Endothelial cell of hepatic sinusoid (primary cell): Measurements from ENCODE around the gene CHMP6.

Experiments
- in situ Hi-C: cut with HindIII; loops from 2 replicates; pipeline ENCODE4 v1.10.0; 2017; ENCODE audit warnings: low sequenced_read_pairs

CHMP6 gene

DNA sequence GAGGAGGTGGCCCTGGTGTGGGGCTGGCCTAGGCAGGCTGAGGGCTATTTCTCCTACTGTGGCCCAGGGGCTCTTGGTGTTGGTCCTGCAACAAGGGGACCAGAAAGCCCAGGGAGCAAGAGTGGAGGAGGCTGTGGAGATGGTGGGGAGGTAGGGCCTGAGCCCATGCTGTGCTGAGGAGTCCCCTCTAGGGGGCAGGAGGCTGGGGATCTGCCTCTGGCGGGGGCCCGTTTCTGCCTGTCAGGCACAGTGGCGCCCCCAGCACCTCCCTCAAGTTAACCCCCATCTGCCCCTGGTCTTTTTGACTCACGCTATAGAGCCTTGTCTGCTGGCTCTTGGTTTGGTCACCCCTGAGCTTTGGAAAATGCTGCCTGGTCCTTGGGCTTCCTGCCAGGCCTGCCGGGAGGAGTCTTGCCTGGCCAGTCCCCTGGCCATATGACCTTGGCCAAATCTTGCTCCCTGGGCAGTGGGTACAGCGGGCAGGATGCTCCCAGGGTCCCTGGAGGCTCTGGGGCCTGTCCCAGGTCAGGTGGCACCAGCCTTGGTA lies 49.2 kb downstream of the CHMP6 start:
- in situ Hi-C loops, result no loop called here

DNA sequence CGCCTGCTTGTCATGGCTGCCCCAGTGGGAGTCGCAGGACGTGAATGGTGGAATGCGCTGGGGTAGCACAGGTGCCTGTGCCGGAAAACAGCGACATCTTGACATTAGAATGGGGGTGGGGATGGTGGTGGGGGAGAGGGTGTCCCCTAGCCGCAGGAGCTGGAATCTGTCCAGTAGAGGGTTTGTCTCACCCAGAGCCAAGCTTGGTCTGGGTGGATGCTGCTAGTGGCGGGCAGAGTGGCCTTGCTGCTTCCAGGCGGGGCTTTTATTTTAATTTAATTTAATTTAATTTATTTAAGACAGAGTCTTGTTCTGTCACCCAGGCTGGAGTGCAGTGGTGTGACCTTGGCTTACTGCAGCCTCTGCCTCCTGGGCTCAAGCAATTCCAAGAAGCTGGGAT lies 51.0 kb downstream of the CHMP6 start:
- in situ Hi-C loops, result no loop called here

GRCh38 chr17:81043319-81043724 lies 51.7 kb downstream of the CHMP6 start:
- in situ Hi-C loops, result no loop called here

- in situ Hi-C loops, result no loop called here
Observed at GRCh38 chr17:81043725-81044427, 52.2 kb downstream of the CHMP6 start.

DNA sequence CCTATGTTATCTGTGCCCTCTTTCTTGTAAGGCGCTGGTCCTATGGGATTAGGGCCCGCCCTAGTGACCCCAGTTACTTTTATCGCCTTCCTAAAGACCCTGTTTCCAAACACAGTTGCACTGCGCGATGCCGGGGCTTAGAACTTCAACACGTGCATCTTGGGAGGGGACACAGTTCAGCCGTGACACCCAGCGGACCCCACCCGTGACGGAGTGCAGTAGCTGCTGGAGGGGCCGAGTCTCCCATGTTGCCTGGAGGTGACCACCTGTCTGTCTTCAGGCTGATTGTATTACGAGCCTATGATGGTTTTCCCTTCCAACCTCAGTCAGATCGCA lies 52.8 kb downstream of the CHMP6 start:
- in situ Hi-C loops, result no loop called here

DNA sequence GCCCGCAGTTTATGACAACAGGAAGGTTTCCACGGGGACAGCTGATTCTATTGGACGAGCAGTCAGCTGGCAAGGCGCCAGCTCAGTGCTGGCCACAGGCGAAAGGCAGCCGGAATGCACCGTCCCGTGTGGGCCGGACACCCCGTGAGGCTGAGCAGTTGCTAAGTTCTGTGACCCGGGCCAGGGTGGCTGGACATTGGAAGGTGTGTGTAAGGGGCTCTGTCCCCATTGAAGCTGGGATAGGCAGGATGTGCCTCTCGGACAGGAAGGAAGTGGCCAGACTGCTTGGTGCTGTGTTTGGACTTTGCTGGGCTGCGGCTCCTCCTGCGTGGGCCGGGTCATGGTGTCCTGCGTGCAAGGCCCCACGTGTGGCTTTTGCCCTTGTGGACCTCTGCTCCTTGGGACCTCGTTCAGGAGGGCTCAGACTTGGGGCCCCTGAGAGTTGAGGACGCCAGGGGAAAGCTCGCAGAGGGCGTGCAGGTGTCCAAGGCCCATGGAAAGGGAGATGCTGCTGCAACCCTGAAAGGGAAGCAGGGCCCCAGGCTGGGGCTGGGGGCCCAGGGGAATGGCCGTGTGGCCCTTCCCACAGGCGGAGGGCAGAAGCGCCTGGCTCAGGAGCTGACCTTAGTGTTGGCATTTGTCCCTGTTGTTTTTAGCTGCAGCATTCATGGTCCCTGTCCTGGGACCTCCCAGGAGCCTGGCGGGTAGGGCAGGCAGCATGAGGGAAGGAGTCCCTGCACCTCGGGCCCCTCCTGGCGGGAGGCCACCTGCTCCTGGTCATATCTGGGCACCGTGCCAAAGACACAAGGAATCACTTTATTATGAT lies 53.3 kb downstream of the CHMP6 start:
- in situ Hi-C loops, result no loop called here

DNA sequence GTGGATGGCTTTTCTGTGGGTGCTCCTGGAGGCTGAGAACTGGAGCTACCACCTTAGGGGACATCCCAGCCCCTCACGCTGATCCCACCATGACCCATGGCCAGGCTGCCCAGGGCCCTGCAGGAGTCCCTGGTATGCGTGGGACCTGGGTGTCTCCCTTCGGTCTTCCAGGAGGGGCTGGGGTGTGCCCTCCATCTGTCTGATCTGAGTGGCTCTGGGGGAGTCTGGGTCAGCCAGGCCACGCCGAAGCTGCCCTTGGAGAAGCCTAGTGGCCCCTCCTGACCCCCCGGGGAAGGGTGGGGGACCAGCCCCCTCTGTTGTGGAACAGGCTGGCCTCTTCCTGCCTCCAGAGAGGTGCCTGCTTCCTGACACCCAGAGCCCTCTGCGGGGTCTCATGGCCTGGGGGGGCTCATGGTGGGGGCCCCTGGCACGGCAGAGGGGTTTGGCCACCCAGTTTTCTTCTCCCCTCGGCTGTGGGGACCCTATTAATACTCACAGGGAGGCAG lies 54.0 kb downstream of the CHMP6 start:
- in situ Hi-C loops, result no loop called here

- in situ Hi-C loops, result no loop called here
Observed at GRCh38 chr17:81046132-81046769, 54.6 kb downstream of the CHMP6 start.

GRCh38 chr17:81046770-81047359 lies 55.2 kb downstream of the CHMP6 start:
- in situ Hi-C loops, result no loop called here

GRCh38 chr17:81048827-81049371 lies 57.3 kb downstream of the CHMP6 start:
- in situ Hi-C loops, result no loop called here

GRCh38 chr17:81049372-81049911 lies 57.8 kb downstream of the CHMP6 start:
- in situ Hi-C loops, result no loop called here
